Measurements from ENCODE around the gene SLAMF9.

DNA sequence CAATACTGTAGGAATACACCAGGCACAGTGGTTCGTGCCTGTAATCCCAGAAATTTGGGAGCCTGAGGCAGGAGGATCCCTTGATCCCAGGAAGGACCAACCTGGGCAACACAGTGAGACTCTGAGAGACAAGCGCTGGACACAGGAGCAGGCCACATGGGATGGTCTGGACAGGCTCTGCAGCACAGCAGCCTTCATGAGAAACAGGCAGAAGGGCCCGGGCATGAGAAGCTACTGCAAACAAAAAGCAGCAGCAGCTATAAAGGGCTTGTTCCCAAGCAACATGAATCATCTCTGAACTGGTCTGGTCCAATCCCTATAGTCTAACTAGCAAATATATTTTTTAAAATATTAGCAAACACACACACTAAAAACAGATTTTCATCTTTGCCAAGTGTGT lies 35.5 kb upstream of the SLAMF9 start:
- TF ChIP-seq, protein P1, sequence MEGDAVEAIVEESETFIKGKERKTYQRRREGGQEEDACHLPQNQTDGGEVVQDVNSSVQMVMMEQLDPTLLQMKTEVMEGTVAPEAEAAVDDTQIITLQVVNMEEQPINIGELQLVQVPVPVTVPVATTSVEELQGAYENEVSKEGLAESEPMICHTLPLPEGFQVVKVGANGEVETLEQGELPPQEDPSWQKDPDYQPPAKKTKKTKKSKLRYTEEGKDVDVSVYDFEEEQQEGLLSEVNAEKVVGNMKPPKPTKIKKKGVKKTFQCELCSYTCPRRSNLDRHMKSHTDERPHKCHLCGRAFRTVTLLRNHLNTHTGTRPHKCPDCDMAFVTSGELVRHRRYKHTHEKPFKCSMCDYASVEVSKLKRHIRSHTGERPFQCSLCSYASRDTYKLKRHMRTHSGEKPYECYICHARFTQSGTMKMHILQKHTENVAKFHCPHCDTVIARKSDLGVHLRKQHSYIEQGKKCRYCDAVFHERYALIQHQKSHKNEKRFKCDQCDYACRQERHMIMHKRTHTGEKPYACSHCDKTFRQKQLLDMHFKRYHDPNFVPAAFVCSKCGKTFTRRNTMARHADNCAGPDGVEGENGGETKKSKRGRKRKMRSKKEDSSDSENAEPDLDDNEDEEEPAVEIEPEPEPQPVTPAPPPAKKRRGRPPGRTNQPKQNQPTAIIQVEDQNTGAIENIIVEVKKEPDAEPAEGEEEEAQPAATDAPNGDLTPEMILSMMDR (IDR thresholded peaks at IDR 0.05), result no peak
- TF ChIP-seq POLR2A (IDR thresholded peaks at IDR 0.05), result no peak

Data from thyroid gland (tissue), 4 donors.